T-helper 2 cell (primary cell): ENCODE results near the gene LRTM2.

Experiments
- DNase-seq, 5 experiments: peaks; one replicate each; pipeline versions ENCODE4 v3.0.0 to v3.0.0-alpha.2; 2012 to 2022
- total RNA-seq, 2 donors: gene quantifications; one replicate each; lab custom pipeline; 2026; lab: John Stamatoyannopoulos, UW

LRTM2 gene
- 0 reads per million in 2 donors for total RNA-seq

- DNase-seq, result no peak
These were observed at the start of gene LRTM2 for GRCh38 chr12:1820191-1820895. LRTM2 (plus strand) TSS chr12:1820565; CDS start chr12:1828149, 7,584 bp downstream.

GRCh38 chr12:1773937-1774655 lies 46.3 kb upstream of the LRTM2 start:
- no peak for DNase-seq

GRCh38 chr12:1776170-1776921 lies 44.0 kb upstream of the LRTM2 start:
- DNase-seq, result no peak

GRCh38 chr12:1777798-1778197 lies 42.6 kb upstream of the LRTM2 start:
- no peak for DNase-seq

- DNase-seq, result no peak
These were observed 41.5 kb upstream of the LRTM2 start for GRCh38 chr12:1778911-1779310.

- no peak for DNase-seq
These were observed 40.6 kb upstream of the LRTM2 start for GRCh38 chr12:1779783-1780182.

GRCh38 chr12:1781772-1782171 lies 38.6 kb upstream of the LRTM2 start:
- DNase-seq, result no peak

- no peak for DNase-seq
These were observed 38.1 kb upstream of the LRTM2 start for GRCh38 chr12:1782215-1782614.

GRCh38 chr12:1787714-1788113 lies 32.7 kb upstream of the LRTM2 start:
- DNase-seq, result no peak

- DNase-seq, result no peak
These were observed 29.9 kb upstream of the LRTM2 start for GRCh38 chr12:1790444-1790843.

GRCh38 chr12:1791104-1791841 lies 29.1 kb upstream of the LRTM2 start:
- peak in 4 of 5 experiments; percentile 36 to 74 (median 49) for DNase-seq

- DNase-seq, result no peak
These were observed 28.0 kb upstream of the LRTM2 start for GRCh38 chr12:1792406-1792805.

- no peak for DNase-seq
These were observed 26.7 kb upstream of the LRTM2 start for GRCh38 chr12:1793426-1794210.

GRCh38 chr12:1794440-1795090 lies 25.8 kb upstream of the LRTM2 start:
- no peak for DNase-seq

GRCh38 chr12:1795221-1795784 lies 25.1 kb upstream of the LRTM2 start:
- DNase-seq, result no peak

GRCh38 chr12:1795785-1796514 lies 24.4 kb upstream of the LRTM2 start:
- peak; percentile 89 to 97 (median 91) for DNase-seq

- peak in 3 of 5 experiments; percentile 19 to 67 (median 35) for DNase-seq
These were observed 23.8 kb upstream of the LRTM2 start for GRCh38 chr12:1796515-1797010.

GRCh38 chr12:1797011-1797901 lies 23.1 kb upstream of the LRTM2 start:
- peak; percentile 30 to 72 (median 47) for DNase-seq
